Measurements from ENCODE around the gene PLPP3. TPM values are rescaled to one million over a fixed set of nuclear protein-coding genes. Genes with fewer than 3 reads are reported as not detected.

Gene PLPP3
- total RNA-seq, 2 experiments from 2014 or later = not detected

DNA sequence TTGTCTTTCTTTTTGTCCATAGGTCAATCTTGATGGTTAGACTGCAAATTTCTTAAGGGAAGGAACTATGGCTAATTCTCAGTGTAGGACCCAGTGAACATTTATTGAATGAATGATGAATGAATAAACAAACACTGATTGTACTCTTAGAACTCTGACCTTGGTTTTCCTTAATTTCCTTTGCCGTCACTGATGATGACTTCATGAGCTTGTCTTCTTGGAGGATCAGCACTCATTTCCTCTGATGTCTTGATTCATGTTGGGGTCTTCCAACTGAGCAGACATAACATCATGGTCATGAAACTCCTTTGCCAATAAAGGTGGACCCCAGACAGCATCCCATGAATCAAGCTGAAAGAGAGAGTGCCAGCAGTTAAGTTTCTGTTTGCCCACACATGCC, 96.3 kb downstream of the PLPP3 start:
- no peak for DNase-seq
- Mint-ChIP-seq H3K27ac (no peak overlapping the region), H3K4me1 (no peaks in the 10 kb centered on the region), H3K36me3 (ENCODE audit: low read depth) (no peaks in the 10 kb centered on the region), H3K9me3 (ENCODE audit: low read depth) (no peaks in the 10 kb centered on the region), H3K4me3 (no peak overlapping the region), H3K27me3 (peaks cover 20% of the 10 kb centered on the region)
- CTCF ChIA-PET = no interaction called here
- intact Hi-C loops (cut with DNase I, micrococcal nuclease) = no loop called here
- no peak for ATAC-seq
- POLR2A ChIA-PET = no interaction called here

DNA sequence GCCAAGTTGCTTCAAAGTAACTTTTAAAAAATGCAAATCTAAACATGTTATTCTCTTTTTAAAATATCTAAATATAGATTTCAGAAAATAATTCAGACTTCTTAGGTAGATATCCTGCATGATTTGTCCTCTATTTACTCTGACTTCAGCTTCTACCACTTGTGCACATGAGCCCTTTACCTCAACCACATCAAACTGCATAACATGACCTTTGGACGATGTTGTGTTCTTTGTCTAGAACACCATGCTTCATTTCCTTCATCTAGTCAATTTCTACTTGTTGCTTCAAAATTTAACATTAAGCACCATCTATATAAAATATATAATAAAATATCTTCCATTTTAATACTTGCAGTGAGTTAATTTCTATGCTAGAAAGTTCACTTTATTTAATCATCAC, 96.9 kb downstream of the PLPP3 start:
- no peaks in the 10 kb centered on the region for H3K4me1 Mint-ChIP-seq
- H3K27ac Mint-ChIP-seq = no peak overlapping the region
- DNase-seq (no peak), ATAC-seq (no peak)
- peaks cover 20% of the 10 kb centered on the region for H3K27me3 Mint-ChIP-seq
- intact Hi-C loops (cut with DNase I, micrococcal nuclease) = no loop called here
- ChIA-PET CTCF (no interaction called here), POLR2A (no interaction called here)
- H3K9me3 Mint-ChIP-seq (ENCODE audit: low read depth) = no peaks in the 10 kb centered on the region
- no peaks in the 10 kb centered on the region for H3K36me3 Mint-ChIP-seq (ENCODE audit: low read depth)
- H3K4me3 Mint-ChIP-seq = no peak overlapping the region

DNA sequence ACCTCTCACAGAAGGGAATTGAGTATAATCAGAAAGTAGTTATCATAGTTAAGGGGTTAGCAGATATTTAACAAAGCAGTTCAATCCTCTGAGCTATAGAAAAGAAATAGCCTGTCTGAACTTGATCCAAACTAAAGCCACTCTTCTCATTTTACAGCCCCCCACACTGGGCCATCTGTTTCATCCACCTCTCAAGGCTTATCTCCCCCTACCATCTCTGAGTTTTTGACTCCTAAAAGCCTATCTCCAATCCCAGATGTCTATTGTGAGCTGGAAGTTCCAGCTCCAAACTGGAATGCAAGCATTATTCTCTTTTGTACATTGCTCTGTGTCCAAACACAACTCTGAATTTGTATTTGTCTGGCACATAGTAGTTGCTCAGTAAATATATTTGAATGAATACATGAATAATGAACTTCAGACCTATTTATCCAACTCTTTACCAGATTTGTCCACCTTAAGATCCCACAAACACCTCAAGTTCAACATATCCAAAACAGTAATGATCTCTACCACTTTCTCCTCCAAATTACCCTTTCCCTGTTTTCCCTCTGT, 98.1 kb downstream of the PLPP3 start:
- intact Hi-C loops (cut with DNase I, micrococcal nuclease) = no loop called here
- Mint-ChIP-seq H3K27ac (no peak overlapping the region), H3K9me3 (ENCODE audit: low read depth) (no peaks in the 10 kb centered on the region), H3K4me3 (no peak overlapping the region), H3K4me1 (no peaks in the 10 kb centered on the region), H3K27me3 (peaks cover 28% of the 10 kb centered on the region), H3K36me3 (ENCODE audit: low read depth) (no peaks in the 10 kb centered on the region)
- ATAC-seq (no peak), DNase-seq (no peak)
- CTCF ChIA-PET = no interaction called here
- POLR2A ChIA-PET = no interaction called here

DNA sequence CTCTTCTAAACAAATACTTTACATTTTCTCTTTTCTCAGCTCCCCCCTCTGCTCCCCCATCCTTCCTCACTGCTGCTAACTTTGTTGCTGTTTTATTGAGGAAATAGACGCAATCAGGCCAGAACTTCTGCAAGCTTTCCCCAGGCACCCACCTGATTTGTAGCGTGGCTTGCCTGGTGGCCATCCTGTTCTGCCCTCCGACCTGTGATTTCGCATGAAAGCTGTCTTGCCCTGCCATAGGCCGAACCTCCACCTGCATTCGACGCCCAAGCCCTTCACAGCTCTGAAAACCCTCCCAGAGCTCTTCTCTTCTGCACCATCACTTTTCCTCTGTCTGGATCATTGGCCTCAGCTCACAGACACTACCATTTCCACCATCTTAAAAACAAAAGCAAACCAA, 100.6 kb downstream of the PLPP3 start:
- ChIA-PET POLR2A (no interaction called here), CTCF (no interaction called here)
- intact Hi-C loops (cut with DNase I, micrococcal nuclease) = no loop called here
- no peak for ATAC-seq
- Mint-ChIP-seq H3K36me3 (ENCODE audit: low read depth) (no peaks in the 10 kb centered on the region), H3K4me1 (no peaks in the 10 kb centered on the region), H3K27ac (no peak overlapping the region), H3K27me3 (peaks cover 31% of the 10 kb centered on the region), H3K9me3 (ENCODE audit: low read depth) (no peaks in the 10 kb centered on the region), H3K4me3 (no peak overlapping the region)
- no peak for DNase-seq

DNA sequence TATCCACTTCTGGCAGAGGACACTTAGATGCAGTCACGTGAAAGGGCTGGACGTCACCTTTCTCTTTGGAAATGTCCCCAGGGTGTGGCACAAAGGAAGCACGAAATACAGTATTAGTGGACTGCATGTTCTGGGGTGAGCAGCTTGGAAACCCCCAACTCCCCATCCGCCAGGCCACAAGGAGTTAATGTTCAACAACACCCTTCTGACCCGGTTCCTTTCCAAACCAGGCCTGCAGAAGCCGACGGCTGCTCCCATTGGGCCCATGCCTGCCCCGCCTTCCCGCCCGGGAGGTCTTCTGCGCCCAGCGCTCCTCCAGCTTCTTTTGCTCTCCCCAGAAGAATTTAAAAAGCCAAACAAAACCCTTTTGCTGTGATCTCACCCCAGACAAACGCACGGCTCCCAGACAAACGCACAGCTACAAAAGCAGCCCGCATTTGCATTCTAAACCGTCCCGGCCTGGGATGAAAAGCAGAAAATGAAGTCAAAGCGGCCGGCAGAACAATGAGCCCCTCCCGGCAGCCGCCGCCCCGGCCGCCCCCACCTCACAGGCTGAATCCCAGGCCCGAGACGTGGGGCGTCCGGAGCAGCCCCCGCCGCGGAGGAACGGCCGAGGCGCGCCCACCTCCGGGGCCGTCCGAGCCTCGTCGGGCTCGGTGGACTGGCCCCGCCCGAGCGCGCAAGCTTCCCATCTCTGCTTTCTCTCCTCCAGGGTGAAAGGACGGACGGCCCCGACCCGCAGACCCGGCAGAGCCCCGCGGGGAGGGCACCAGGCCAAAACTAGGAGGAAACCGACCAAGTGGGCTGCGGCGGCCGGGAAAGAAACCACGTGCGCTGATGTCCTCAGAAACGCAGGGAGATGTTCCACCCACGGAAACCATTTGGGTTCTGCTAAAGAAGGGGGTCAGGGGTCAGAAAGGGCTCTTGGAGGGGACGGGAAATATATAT, 101.9 kb downstream of the PLPP3 start:
- DNase-seq (no peak), ATAC-seq (no peak)
- H3K4me1 Mint-ChIP-seq = no peaks in the 10 kb centered on the region
- H3K27ac Mint-ChIP-seq = no peak overlapping the region
- ChIA-PET POLR2A (no interaction called here), CTCF (interaction anchor here (0.7 to 1.1 kb wide), 2 partner anchors 10 to 166 kb away, joined by 3 read pairs; no protein-coding TSS in a partner anchor)
- no peak overlapping the region for H3K4me3 Mint-ChIP-seq
- intact Hi-C loops (cut with DNase I, micrococcal nuclease) = no loop called here
- H3K9me3 Mint-ChIP-seq (ENCODE audit: low read depth) = no peaks in the 10 kb centered on the region
- peaks cover 32% of the 10 kb centered on the region for H3K27me3 Mint-ChIP-seq
- no peaks in the 10 kb centered on the region for H3K36me3 Mint-ChIP-seq (ENCODE audit: low read depth)

DNA sequence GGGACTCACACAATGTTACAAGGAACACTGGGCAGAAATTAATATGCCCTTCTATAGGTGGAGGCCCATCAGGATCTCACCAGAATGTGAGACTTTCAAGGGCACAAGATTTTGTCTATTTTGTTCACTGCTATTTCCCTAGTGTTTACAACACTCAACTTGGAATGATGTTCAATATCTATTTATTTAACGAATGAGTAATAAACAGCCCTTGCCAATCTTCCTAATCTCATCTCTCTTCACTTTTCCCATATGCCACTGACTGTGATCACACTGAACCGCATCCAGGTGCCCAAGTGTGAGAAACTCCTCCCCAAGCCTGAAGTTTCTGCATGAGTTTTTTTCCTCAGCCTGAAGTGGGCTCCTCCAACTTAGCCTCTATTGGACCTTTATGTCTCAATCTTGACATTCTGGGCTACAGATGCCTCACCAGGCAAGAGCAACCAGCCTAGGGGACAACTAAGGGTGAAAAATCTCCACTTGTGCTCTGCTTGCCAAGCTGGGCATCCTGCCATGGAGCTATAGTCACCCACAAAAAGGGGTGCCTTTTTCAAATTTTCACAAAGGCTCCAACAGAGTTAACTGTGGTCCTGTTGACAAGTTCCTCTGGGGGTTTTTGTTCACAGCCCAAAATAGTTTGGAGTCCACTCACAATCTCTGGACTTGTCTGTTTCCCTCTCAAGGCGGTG, 105.6 kb downstream of the PLPP3 start:
- CTCF ChIA-PET = no interaction called here
- intact Hi-C loops (cut with DNase I, micrococcal nuclease) = no loop called here

DNA sequence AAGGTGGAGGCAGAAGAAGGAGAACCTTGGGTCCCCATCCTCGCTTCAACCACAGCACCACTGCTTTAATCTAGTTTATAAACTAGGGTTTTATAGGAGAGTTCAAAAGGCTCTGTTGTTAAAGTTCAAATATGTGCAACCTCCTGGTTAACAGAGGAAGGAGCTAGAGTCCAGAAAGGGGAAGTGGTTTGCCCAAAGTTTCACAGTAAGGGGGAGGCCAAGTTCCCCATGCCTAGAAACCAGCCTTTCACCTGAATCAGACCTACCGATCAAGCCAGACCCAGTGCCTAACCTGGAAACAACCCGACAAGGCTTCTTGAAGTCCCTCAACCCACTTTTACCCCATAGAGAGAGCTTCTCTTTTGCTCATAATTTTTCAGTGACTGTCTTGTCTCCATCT, 106.5 kb downstream of the PLPP3 start:
- peaks cover 17% of the 10 kb centered on the region for H3K27me3 Mint-ChIP-seq
- H3K36me3 Mint-ChIP-seq (ENCODE audit: low read depth) = no peaks in the 10 kb centered on the region
- H3K9me3 Mint-ChIP-seq (ENCODE audit: low read depth) = no peaks in the 10 kb centered on the region
- DNase-seq (no peak), ATAC-seq (no peak)
- ChIA-PET POLR2A (no interaction called here), CTCF (no interaction called here)
- intact Hi-C loops (cut with DNase I, micrococcal nuclease) = no loop called here
- H3K4me1 Mint-ChIP-seq = no peaks in the 10 kb centered on the region
- H3K4me3 Mint-ChIP-seq = no peak overlapping the region
- no peak overlapping the region for H3K27ac Mint-ChIP-seq

More for the DNA sequence above, 105.6 kb downstream of the PLPP3 start:
- Mint-ChIP-seq H3K27me3 (peaks cover 20% of the 10 kb centered on the region), H3K36me3 (ENCODE audit: low read depth) (no peaks in the 10 kb centered on the region), H3K9me3 (ENCODE audit: low read depth) (no peaks in the 10 kb centered on the region), H3K4me3 (no peak overlapping the region), H3K4me1 (no peaks in the 10 kb centered on the region), H3K27ac (no peak overlapping the region)
- DNase-seq = no peak
- POLR2A ChIA-PET = no interaction called here
- ATAC-seq = no peak

DNA sequence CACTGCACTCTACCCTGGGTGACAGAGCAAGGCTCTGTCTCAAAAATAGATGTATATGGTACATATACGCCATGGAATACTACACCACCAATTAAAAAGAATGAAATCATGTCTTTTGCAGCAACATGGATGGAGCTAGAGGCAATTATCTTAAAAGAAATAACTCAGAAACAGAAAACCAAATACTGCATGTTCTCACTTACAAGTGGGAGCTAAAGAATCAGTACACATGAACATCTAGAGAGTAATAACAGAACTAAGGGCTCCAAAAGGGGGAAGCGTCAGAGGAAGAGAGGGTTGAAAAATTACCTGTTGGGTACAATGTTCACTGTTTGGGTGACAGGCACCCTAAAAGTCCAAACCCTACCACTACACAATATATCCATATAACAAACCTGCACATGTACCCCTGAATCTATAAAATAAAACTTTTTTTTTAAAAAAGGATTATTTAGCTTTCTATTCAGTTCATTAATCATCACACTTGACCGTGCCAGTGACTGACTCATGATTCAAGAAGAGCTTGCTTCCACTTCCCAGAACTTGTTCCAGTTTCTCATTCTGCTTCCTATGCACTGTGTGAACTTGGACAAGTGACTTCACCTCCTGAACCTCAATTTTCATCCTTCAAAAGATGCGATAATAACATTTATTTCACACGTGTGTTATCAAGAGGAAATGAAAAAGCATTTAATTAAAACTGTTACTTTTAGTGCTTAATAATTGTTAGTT, 109.6 kb downstream of the PLPP3 start:
- ATAC-seq = no peak
- POLR2A ChIA-PET = no interaction called here

DNA sequence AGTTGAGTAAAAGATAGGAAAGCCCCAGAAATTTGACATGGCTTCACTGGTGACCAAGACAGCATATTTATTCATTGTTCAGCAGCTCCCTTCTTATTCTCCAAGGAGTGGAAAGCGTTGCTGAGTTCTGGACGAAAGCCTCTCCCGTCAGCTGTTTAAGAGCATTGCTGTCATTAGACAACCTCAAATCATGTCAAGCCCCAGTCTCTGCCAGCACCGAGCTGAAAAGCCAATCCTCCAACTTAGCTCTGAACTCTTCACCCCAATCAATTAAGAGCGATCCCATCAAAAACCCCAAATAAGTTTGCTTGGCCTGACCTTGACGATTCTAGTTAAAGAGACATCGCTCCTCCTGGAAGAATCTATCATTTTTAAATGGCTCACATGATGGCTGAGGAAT, 110.8 kb downstream of the PLPP3 start:
- no peaks in the 10 kb centered on the region for H3K9me3 Mint-ChIP-seq (ENCODE audit: low read depth)
- intact Hi-C loops (cut with DNase I, micrococcal nuclease) = no loop called here
- H3K36me3 Mint-ChIP-seq (ENCODE audit: low read depth) = no peaks in the 10 kb centered on the region
- POLR2A ChIA-PET = no interaction called here
- no peak for DNase-seq
- H3K4me3 Mint-ChIP-seq = no peak overlapping the region
- ATAC-seq = no peak
- peaks cover 5% of the 10 kb centered on the region for H3K27me3 Mint-ChIP-seq
- CTCF ChIA-PET = no interaction called here
- no peak overlapping the region for H3K27ac Mint-ChIP-seq
- H3K4me1 Mint-ChIP-seq = no peaks in the 10 kb centered on the region

More for the DNA sequence above, 109.6 kb downstream of the PLPP3 start:
- CTCF ChIA-PET = no interaction called here
- DNase-seq = no peak
- no peaks in the 10 kb centered on the region for H3K9me3 Mint-ChIP-seq (ENCODE audit: low read depth)
- no peaks in the 10 kb centered on the region for H3K4me1 Mint-ChIP-seq
- intact Hi-C loops (cut with DNase I, micrococcal nuclease) = no loop called here
- H3K36me3 Mint-ChIP-seq (ENCODE audit: low read depth) = no peaks in the 10 kb centered on the region
- peaks cover 7% of the 10 kb centered on the region for H3K27me3 Mint-ChIP-seq
- H3K4me3 Mint-ChIP-seq = no peak overlapping the region
- no peak overlapping the region for H3K27ac Mint-ChIP-seq

DNA sequence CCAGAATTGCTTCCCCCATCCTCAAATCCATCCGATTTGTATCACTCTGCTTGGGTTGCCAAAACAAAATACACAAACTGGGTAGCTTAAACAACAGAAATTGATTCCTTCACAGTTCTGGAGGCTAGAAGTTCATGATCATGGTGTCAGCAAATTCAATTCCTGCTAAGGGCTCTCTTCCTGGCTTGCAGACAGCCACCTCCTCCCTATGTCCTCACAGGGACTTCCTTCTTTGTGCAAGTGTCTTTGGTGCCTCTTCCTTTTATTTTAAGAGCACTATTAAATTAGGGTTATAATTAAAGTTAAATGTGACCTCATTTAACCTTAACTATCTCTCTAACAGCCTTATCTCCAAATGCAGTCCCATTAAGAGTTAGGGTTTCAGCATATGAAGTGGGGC, 112.8 kb downstream of the PLPP3 start:
- Mint-ChIP-seq H3K27ac (no peak overlapping the region), H3K9me3 (ENCODE audit: low read depth) (no peaks in the 10 kb centered on the region), H3K27me3 (peaks cover 5% of the 10 kb centered on the region), H3K4me3 (no peak overlapping the region), H3K36me3 (ENCODE audit: low read depth) (no peaks in the 10 kb centered on the region), H3K4me1 (no peaks in the 10 kb centered on the region)
- ATAC-seq (no peak), DNase-seq (no peak)
- intact Hi-C loops (cut with DNase I, micrococcal nuclease) = no loop called here
- POLR2A ChIA-PET = no interaction called here
- CTCF ChIA-PET = interaction anchor here (0.7 kb wide), 1 partner anchor 29 kb away, joined by 4 read pairs; no protein-coding TSS in a partner anchor

DNA sequence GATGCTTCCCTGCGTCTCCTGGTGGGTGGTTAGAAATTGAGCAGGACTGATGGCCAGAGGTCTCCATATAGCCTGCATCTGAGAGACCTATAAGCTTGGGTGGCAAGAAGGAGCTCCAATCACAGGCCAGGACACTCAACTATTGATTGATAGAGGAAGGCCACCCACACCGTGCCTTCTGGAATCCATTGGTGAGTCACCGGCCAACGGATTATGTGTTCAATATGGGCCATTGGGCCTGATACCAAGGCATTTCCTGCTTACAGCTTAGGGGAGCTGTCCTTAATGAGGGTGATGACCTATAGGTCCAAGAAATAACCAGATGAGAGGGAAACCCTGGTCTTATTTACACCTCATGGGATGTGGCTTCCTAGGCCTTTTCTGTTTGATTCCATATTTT, 115.1 kb downstream of the PLPP3 start:
- Mint-ChIP-seq H3K4me1 (no peaks in the 10 kb centered on the region), H3K27ac (no peak overlapping the region), H3K36me3 (ENCODE audit: low read depth) (no peaks in the 10 kb centered on the region), H3K4me3 (no peak overlapping the region), H3K9me3 (ENCODE audit: low read depth) (no peaks in the 10 kb centered on the region), H3K27me3 (peaks cover 5% of the 10 kb centered on the region)
- intact Hi-C loops (cut with DNase I, micrococcal nuclease) = no loop called here
- no peak for DNase-seq
- ATAC-seq = no peak
- ChIA-PET CTCF (no interaction called here), POLR2A (no interaction called here)
